Stomach smooth muscle (tissue), 2 donors: ENCODE results near the gene EDC3.

Experiments used
- H3K27ac ChIP-seq: one replicate; pipeline ENCODE4 v1.7.0; 2013; ENCODE audit warnings: mild to moderate bottlenecking, low read length, inconsistent platforms
- H3K27me3 ChIP-seq, 2 donors: one replicate each; pipeline ENCODE4 v1.7.0; 2013; ENCODE audit warnings: low read length in 2 of 2; ENCODE audit not compliant: insufficient read depth in 2 of 2, control insufficient read depth in 1 of 2
- H3K36me3 ChIP-seq, 2 donors: one replicate each; pipeline ENCODE4 v1.7.0; 2013; ENCODE audit warnings: low read length in 2 of 2; ENCODE audit not compliant: control insufficient read depth in 2 of 2, insufficient read depth in 2 of 2
- H3K4me1 ChIP-seq: one replicate; pipeline ENCODE4 v1.7.0; 2013; ENCODE audit warnings: low read length; ENCODE audit not compliant: control insufficient read depth, insufficient read depth
- H3K4me3 ChIP-seq, 2 donors: one replicate each; pipeline ENCODE4 v1.7.0; 2013; ENCODE audit warnings: low read length in 2 of 2
- H3K9ac ChIP-seq, 2 donors: one replicate each; pipeline ENCODE4 v1.7.0; 2013; ENCODE audit warnings: low read length in 2 of 2, mild to moderate bottlenecking in 1 of 2
- H3K9me3 ChIP-seq, 2 donors: one replicate each; pipeline ENCODE4 v1.7.0; 2013; ENCODE audit warnings: low read length in 2 of 2; ENCODE audit not compliant: control insufficient read depth in 2 of 2
- donor health status: healthy.
- donor health status: Pancreatic carcinoma.

Gene EDC3

GRCh38 chr15:74651242-74651741 lies 44.5 kb downstream of the EDC3 start:
- Histone ChIP-seq H3K9ac (no peak overlapping the region), H3K4me3 (no peak overlapping the region), H3K9me3 (no peaks in the 10 kb centered on the region), H3K27ac (peak overlapping the region; percentile 53), H3K4me1 (peaks cover 18% of the 10 kb centered on the region), H3K27me3 (no peaks in the 10 kb centered on the region), H3K36me3 (peaks cover 4 to 6% of the 10 kb centered on the region in 2 donors)

DNA sequence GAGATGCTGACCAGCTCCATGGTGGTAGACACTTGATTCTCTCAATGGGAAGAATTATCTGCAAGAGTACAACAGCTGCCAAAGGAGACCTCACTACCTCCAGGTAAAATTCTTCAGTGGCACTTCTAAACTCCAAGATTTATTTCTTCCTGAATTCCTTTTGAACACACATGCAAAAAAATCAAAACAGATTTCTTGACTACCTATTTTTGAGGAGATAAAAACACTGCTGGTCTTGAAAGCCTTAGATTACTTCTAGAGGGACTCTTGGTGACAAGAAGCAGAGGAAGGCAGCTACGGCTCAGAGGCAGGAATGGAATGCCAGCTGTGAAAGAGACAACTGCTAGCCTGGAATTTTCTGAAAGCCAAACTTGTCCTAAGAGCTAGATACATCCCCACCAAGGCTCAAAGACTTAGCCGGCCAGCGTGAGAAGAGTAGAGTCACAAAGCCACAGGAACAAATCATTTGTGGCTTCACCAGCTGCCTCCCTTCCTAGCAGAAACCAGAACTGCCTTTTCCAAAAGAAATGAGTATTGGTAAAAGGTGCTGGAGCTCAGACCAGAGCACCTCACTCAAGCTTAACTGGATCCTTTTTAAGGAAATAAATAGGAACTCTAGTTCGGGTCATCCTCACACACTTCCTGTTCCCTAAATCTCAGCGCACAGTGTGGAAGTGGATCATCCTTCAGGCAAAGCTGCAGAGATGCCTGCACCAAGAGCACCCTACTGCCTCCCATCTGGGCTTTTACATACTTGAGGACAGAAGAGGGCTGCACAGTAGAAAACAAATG lies 47.6 kb downstream of the EDC3 start:
- Histone ChIP-seq H3K4me3 (no peak overlapping the region), H3K27ac (no peak overlapping the region), H3K9ac (no peak overlapping the region), H3K4me1 (peaks cover 15% of the 10 kb centered on the region), H3K27me3 (no peaks in the 10 kb centered on the region), H3K9me3 (no peaks in the 10 kb centered on the region), H3K36me3 (peaks cover 0 to 6% of the 10 kb centered on the region in 2 donors)

DNA sequence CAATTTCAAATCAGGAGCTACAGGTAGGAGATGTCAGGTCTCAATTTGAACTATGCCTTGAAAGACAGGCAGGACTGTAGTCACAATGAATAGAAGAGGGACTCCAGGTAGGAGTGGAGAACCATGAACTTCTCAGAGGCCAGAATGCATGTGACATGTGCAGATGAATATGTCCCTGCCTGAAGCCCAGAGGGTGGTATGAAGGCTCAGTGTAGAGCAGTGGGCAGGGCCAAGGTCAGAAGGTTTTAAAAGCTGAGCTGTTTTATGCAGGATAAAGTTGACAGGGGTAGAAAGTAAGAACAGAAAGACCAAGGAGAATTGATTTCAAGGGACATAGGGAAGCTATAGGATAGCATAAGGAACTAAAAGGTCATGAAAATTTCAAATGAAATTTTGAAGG lies 49.3 kb downstream of the EDC3 start:
- H3K4me1 ChIP-seq, result peaks cover 11% of the 10 kb centered on the region
- no peak overlapping the region for H3K9ac ChIP-seq
- H3K27me3 ChIP-seq, result no peaks in the 10 kb centered on the region
- H3K27ac ChIP-seq, result no peak overlapping the region
- H3K36me3 ChIP-seq, result peaks cover 6 to 11% of the 10 kb centered on the region in 2 donors
- no peaks in the 10 kb centered on the region for H3K9me3 ChIP-seq
- no peak overlapping the region for H3K4me3 ChIP-seq

DNA sequence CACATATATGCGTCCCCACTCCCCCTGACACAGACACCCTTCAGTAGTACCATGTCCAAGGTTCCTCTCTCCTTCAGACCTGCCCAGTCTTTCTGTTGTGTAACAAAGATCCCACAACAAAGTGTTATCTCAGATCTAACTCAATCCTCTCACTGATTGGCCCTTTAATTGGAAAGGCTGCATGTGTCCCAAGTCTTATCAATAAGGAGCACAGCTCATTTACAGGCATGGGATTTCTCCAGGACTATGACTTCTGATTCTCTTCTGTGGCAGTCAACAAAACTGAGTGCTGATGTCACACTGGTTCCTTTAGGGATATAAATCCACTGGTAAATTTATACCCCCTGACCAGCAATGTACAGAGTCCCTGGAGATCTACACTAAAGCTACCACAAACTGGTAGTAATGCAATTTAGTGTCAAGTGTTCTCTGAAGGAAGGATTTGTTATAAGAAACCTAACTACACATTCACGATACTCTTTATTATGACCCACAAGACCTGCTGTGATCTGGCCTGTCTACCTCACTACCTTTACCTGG lies 52.1 kb downstream of the EDC3 start:
- Histone ChIP-seq H3K9ac (peak overlapping the region in 1 of 2 donors; percentile 5), H3K36me3 (peaks cover 22 to 26% of the 10 kb centered on the region in 2 donors), H3K4me3 (no peak overlapping the region), H3K27me3 (no peaks in the 10 kb centered on the region), H3K4me1 (peaks cover 6% of the 10 kb centered on the region), H3K9me3 (no peaks in the 10 kb centered on the region), H3K27ac (no peak overlapping the region)

GRCh38 chr15:74642734-74643664 lies 52.8 kb downstream of the EDC3 start:
- Histone ChIP-seq H3K36me3 (peaks cover 22 to 29% of the 10 kb centered on the region in 2 donors), H3K27me3 (no peaks in the 10 kb centered on the region), H3K9me3 (no peaks in the 10 kb centered on the region), H3K27ac (no peak overlapping the region), H3K4me3 (no peak overlapping the region), H3K4me1 (peaks cover 3% of the 10 kb centered on the region), H3K9ac (peak overlapping the region in 1 of 2 donors; percentile 5)

DNA sequence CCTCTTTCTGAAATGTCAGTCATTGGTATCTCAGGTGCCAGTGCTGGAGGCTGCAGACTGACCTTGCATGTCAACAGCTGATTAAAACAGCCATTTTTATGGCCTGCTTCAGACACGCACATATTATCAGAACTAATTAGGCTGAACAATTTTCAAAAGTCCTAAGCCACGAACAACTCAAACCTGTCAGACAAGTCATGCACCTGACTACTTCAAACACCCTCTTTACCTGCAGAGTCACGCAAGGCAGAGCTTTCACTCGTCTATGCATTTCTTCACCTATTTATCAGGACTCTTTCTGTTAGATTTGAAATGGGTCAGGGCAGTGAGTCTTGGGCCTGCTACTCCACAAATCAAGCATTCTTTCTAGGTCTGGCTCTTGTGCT lies 53.5 kb downstream of the EDC3 start:
- no peak overlapping the region for H3K9ac ChIP-seq
- H3K4me3 ChIP-seq, result no peak overlapping the region
- no peak overlapping the region for H3K27ac ChIP-seq
- H3K36me3 ChIP-seq, result peaks cover 29 to 34% of the 10 kb centered on the region in 2 donors
- peaks cover 3% of the 10 kb centered on the region for H3K4me1 ChIP-seq
- no peaks in the 10 kb centered on the region for H3K9me3 ChIP-seq
- no peaks in the 10 kb centered on the region for H3K27me3 ChIP-seq

- Histone ChIP-seq H3K9ac (no peak overlapping the region), H3K36me3 (peaks cover 41 to 45% of the 10 kb centered on the region in 2 donors), H3K4me3 (no peak overlapping the region), H3K27ac (no peak overlapping the region), H3K27me3 (no peaks in the 10 kb centered on the region), H3K4me1 (peaks cover 3% of the 10 kb centered on the region), H3K9me3 (no peaks in the 10 kb centered on the region)
Measured at GRCh38 chr15:74641151-74641550, 54.7 kb downstream of the EDC3 start.

GRCh38 chr15:74636984-74637383 lies 58.8 kb downstream of the EDC3 start:
- Histone ChIP-seq H3K4me3 (no peak overlapping the region), H3K36me3 (peaks cover 67 to 71% of the 10 kb centered on the region in 2 donors), H3K27ac (no peak overlapping the region), H3K4me1 (no peaks in the 10 kb centered on the region), H3K9ac (no peak overlapping the region), H3K9me3 (no peaks in the 10 kb centered on the region), H3K27me3 (no peaks in the 10 kb centered on the region)

DNA sequence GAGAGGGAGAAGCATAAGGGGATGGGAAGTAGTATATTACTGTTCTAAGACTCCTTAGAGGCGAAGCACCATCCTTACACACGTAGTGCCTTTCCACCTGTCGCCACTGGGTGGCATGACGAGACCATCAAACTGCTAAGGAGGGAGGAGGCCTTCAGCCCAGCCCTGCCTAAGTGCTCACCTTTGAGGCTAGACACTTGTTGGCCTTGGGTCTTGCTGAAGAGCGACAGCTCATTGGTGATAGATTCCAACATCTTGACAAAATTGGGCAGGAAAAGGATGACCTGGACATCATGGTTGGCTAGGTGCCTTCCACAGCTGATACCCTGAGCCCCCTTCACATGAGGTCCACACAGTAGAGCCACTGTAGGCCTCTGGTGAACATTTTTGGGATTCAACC lies 60.6 kb downstream of the EDC3 start:
- Histone ChIP-seq H3K27me3 (no peaks in the 10 kb centered on the region), H3K27ac (no peak overlapping the region), H3K9ac (no peak overlapping the region), H3K4me3 (no peak overlapping the region), H3K36me3 (peaks cover 71 to 74% of the 10 kb centered on the region in 2 donors), H3K9me3 (no peaks in the 10 kb centered on the region), H3K4me1 (no peaks in the 10 kb centered on the region)

DNA sequence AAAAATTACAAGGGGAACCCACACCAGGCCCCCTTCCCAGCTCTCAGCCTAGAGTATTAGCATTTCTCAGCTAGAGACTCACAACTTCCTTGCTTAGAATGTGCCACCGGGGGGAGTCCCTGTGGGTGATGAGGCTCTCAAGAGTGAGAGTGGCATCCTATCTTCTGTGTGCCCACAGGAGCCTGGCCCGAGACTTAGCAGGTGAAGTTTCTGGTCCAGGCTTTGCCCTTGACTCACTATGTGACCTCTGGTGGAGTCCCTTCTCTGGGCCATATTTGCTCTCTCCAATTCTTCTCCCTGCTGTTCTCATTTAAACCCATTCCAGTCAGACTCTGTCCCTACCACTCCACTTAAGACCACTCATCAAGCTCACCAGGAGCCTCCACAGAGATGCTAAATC lies 62.0 kb downstream of the EDC3 start:
- H3K27me3 ChIP-seq, result no peaks in the 10 kb centered on the region
- H3K9ac ChIP-seq, result no peak overlapping the region
- H3K4me1 ChIP-seq, result no peaks in the 10 kb centered on the region
- peaks cover 63 to 74% of the 10 kb centered on the region in 2 donors for H3K36me3 ChIP-seq
- H3K27ac ChIP-seq, result no peak overlapping the region
- no peaks in the 10 kb centered on the region for H3K9me3 ChIP-seq
- H3K4me3 ChIP-seq, result no peak overlapping the region
